Activated naive CD4-positive, alpha-beta T cell treated with anti-CD3 and anti-CD28 coated beads, Interleukin-2, amount 10 ng/mL, durations not matched to agents 7 days and 5 days (primary cell): ENCODE measurements around the gene AGAP1.

Experiments
- CTCF ChIA-PET: fragments of 350-600 bp; sonication (Branson Sonifier 250); formaldehyde crosslinking; loops from one replicate; lab custom pipeline; 2021; ENCODE audit warnings: antibody characterized with exemption; lab: Charles Lee
- DNase-seq: peaks from one replicate; pipeline ENCODE4 v3.0.0-alpha.2; 2020
- H3K27ac Mint-ChIP-seq: one replicate; pipeline ENCODE4 v1.8.0; 2021; ENCODE audit warnings: mild to moderate bottlenecking, moderate library complexity, mixed read lengths
- H3K27me3 Mint-ChIP-seq: one replicate; pipeline ENCODE4 v1.8.0; 2021; ENCODE audit warnings: mild to moderate bottlenecking, mixed read lengths
- H3K36me3 Mint-ChIP-seq: one replicate; pipeline ENCODE4 v1.8.0; 2021; ENCODE audit warnings: mixed read lengths
- H3K4me1 Mint-ChIP-seq: one replicate; pipeline ENCODE4 v1.8.0; 2021; ENCODE audit warnings: mixed read lengths
- H3K4me3 Mint-ChIP-seq: one replicate; pipeline ENCODE4 v1.8.0; 2021; ENCODE audit warnings: mild to moderate bottlenecking, moderate library complexity, mixed read lengths
- H3K9me3 Mint-ChIP-seq: one replicate; pipeline ENCODE4 v1.8.0; 2021; ENCODE audit warnings: mixed read lengths

AGAP1 gene

GRCh38 chr2:236033462-236033861, 539.6 kb downstream of the AGAP1 start:
- H3K4me1 Mint-ChIP-seq: no peaks in the 10 kb centered on the region
- no peak for DNase-seq
- no peaks in the 10 kb centered on the region for H3K27me3 Mint-ChIP-seq
- H3K9me3 Mint-ChIP-seq: peaks cover 2% of the 10 kb centered on the region
- no peak overlapping the region for H3K27ac Mint-ChIP-seq
- H3K4me3 Mint-ChIP-seq: no peak overlapping the region
- CTCF ChIA-PET: no interaction called here
- no peaks in the 10 kb centered on the region for H3K36me3 Mint-ChIP-seq

GRCh38 chr2:236034974-236035373, 541.1 kb downstream of the AGAP1 start:
- Mint-ChIP-seq H3K4me1 (no peaks in the 10 kb centered on the region), H3K36me3 (no peaks in the 10 kb centered on the region), H3K4me3 (no peak overlapping the region), H3K9me3 (peaks cover 2% of the 10 kb centered on the region), H3K27ac (no peak overlapping the region), H3K27me3 (no peaks in the 10 kb centered on the region)
- CTCF ChIA-PET: no interaction called here
- no peak for DNase-seq

GRCh38 chr2:236036045-236036444, 542.2 kb downstream of the AGAP1 start:
- no peak overlapping the region for H3K27ac Mint-ChIP-seq
- DNase-seq: no peak
- no peak overlapping the region for H3K4me3 Mint-ChIP-seq
- H3K36me3 Mint-ChIP-seq: no peaks in the 10 kb centered on the region
- no peaks in the 10 kb centered on the region for H3K4me1 Mint-ChIP-seq
- H3K9me3 Mint-ChIP-seq: peaks cover under 1% of the 10 kb centered on the region
- H3K27me3 Mint-ChIP-seq: no peaks in the 10 kb centered on the region
- CTCF ChIA-PET: no interaction called here

DNA sequence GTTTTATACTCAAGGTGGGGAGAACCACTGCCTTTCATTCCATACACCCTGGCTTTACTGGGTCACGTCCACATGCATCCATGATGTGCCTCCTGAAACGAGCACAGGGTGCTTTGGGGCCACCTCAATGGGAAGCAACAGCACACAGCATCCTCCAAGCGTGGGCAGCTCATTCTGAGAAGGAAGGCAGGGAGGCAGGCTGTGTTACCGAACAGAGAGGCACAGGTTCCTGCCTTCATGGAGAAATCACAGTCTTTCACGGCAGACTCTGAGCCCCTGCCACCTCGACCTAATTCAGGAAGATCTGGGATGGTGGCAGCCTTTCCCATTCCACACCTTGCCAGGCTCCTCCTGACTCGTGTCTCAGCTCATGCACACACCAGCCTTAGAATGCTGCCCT, 544.3 kb downstream of the AGAP1 start:
- H3K4me3 Mint-ChIP-seq: no peak overlapping the region
- H3K4me1 Mint-ChIP-seq: no peaks in the 10 kb centered on the region
- DNase-seq: no peak
- peaks cover 4% of the 10 kb centered on the region for H3K27me3 Mint-ChIP-seq
- H3K9me3 Mint-ChIP-seq: no peaks in the 10 kb centered on the region
- H3K36me3 Mint-ChIP-seq: no peaks in the 10 kb centered on the region
- CTCF ChIA-PET: no interaction called here
- no peak overlapping the region for H3K27ac Mint-ChIP-seq

- Mint-ChIP-seq H3K27me3 (peaks cover 4% of the 10 kb centered on the region), H3K27ac (no peak overlapping the region), H3K4me1 (no peaks in the 10 kb centered on the region), H3K9me3 (no peaks in the 10 kb centered on the region), H3K36me3 (no peaks in the 10 kb centered on the region), H3K4me3 (no peak overlapping the region)
- DNase-seq: no peak
- CTCF ChIA-PET: no interaction called here
These were observed 546.9 kb downstream of the AGAP1 start for GRCh38 chr2:236040600-236041328.

GRCh38 chr2:236041616-236042015, 547.8 kb downstream of the AGAP1 start:
- DNase-seq: no peak
- no peaks in the 10 kb centered on the region for H3K9me3 Mint-ChIP-seq
- no peaks in the 10 kb centered on the region for H3K4me1 Mint-ChIP-seq
- peaks cover 4% of the 10 kb centered on the region for H3K27me3 Mint-ChIP-seq
- no peaks in the 10 kb centered on the region for H3K36me3 Mint-ChIP-seq
- no peak overlapping the region for H3K27ac Mint-ChIP-seq
- H3K4me3 Mint-ChIP-seq: no peak overlapping the region
- CTCF ChIA-PET: no interaction called here

DNA sequence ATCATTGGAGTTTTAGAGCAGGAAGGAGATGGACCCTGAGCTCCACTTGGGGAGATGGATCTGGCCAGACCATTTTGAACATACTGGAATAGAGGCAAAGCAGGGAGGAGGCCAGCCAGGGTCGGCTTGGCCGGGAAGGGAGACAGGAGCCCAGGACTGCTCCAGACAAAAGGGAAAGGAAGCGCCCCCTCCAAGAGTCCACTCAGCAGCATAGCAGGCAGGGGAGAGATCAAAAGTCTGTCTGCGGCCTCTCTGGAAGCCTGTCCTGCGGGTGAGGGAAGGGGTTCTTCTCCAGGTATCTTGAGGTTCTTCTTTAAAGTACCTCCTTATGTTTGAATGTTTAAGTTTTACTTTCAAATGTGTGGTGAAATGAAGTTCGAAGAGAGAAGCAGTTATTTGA, 548.2 kb downstream of the AGAP1 start:
- no peak overlapping the region for H3K27ac Mint-ChIP-seq

GRCh38 chr2:236044191-236044590, 550.3 kb downstream of the AGAP1 start:
- DNase-seq: no peak
- Mint-ChIP-seq H3K27ac (no peak overlapping the region), H3K27me3 (peaks cover 4% of the 10 kb centered on the region), H3K4me1 (no peaks in the 10 kb centered on the region), H3K4me3 (no peak overlapping the region), H3K9me3 (no peaks in the 10 kb centered on the region), H3K36me3 (no peaks in the 10 kb centered on the region)
- CTCF ChIA-PET: no interaction called here

More for the DNA sequence above, 548.2 kb downstream of the AGAP1 start:
- Mint-ChIP-seq H3K4me3 (no peak overlapping the region), H3K27me3 (peaks cover 4% of the 10 kb centered on the region), H3K4me1 (no peaks in the 10 kb centered on the region), H3K9me3 (no peaks in the 10 kb centered on the region), H3K36me3 (no peaks in the 10 kb centered on the region)
- DNase-seq: no peak
- CTCF ChIA-PET: no interaction called here

GRCh38 chr2:236045251-236046235, 551.7 kb downstream of the AGAP1 start:
- Mint-ChIP-seq H3K4me3 (no peak overlapping the region), H3K36me3 (no peaks in the 10 kb centered on the region), H3K9me3 (no peaks in the 10 kb centered on the region), H3K27me3 (peaks cover 8% of the 10 kb centered on the region), H3K27ac (no peak overlapping the region), H3K4me1 (peaks cover 6% of the 10 kb centered on the region)
- no peak for DNase-seq
- CTCF ChIA-PET: no interaction called here

DNA sequence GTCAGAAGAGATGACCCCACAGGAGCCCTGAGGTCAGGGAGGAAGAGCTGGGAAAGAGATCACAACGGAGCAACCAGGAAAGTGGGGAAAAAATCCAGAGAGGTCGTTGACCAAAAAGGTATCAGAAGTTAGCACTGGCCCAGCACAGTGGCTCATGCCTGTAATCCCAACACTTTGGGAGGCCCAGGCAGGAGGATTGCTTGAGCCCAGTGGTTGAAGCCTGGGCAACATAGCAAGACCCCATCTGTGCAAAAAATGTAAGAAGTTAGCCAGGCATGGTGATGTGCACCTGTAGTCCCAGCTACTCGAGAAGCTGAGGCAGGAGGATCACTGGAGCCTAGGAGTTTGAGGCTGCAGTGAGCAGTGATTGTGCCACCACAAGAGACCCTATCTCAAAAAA, 552.9 kb downstream of the AGAP1 start:
- no peak for DNase-seq
- peaks cover 12% of the 10 kb centered on the region for H3K27me3 Mint-ChIP-seq
- no peaks in the 10 kb centered on the region for H3K36me3 Mint-ChIP-seq
- H3K9me3 Mint-ChIP-seq: no peaks in the 10 kb centered on the region
- no peak overlapping the region for H3K4me3 Mint-ChIP-seq
- CTCF ChIA-PET: no interaction called here
- no peak overlapping the region for H3K27ac Mint-ChIP-seq
- H3K4me1 Mint-ChIP-seq: peaks cover 6% of the 10 kb centered on the region

DNA sequence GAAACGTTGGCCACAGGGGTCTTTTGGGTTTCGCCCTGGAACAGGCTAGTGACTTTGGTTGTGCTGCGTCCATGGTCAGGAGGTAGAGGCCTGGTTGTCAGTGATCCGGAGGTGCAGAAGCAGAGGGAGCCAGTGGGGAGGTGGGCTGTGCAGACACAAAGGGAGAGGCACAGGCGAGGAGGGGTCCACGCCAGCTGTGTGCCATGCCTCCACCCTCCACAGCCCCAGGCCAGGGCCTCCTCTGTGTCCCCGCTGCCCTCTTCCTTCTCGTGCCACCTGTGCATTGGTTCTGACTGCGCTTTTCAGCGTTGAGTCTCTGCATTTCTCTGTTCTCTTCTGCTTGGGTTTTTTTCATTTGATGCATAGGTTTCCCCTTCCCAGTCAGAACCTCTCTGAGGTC, 553.3 kb downstream of the AGAP1 start:
- H3K36me3 Mint-ChIP-seq: no peaks in the 10 kb centered on the region
- H3K27me3 Mint-ChIP-seq: peaks cover 8% of the 10 kb centered on the region
- CTCF ChIA-PET: no interaction called here
- H3K9me3 Mint-ChIP-seq: no peaks in the 10 kb centered on the region
- H3K4me3 Mint-ChIP-seq: no peak overlapping the region
- no peak overlapping the region for H3K27ac Mint-ChIP-seq
- H3K4me1 Mint-ChIP-seq: peaks cover 6% of the 10 kb centered on the region
- DNase-seq: no peak

GRCh38 chr2:236047886-236048540, 554.2 kb downstream of the AGAP1 start:
- peaks cover 11% of the 10 kb centered on the region for H3K27me3 Mint-ChIP-seq

DNA sequence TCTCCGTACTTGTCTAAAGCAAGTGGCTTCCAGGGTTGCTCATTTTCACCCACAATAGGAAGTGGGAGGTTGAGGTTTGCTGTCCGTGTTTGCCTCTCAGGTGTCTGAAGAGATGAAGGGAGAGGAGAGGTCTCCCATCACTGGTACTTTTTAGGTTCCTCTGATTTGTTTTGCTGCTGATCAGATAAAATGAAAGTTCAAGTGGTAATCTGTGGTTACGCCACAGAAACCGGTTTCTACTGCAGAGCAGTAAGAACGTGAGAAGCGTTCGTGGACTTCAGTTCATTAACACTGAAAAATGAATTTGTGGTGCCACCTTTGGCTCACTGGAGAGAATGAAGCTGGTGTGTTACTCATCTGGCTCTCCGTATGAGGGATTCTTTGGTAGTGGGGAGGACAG, 556.1 kb downstream of the AGAP1 start:
- Mint-ChIP-seq H3K9me3 (no peaks in the 10 kb centered on the region), H3K4me1 (peaks cover 6% of the 10 kb centered on the region), H3K4me3 (no peak overlapping the region), H3K27me3 (peaks cover 27% of the 10 kb centered on the region), H3K36me3 (no peaks in the 10 kb centered on the region), H3K27ac (no peak overlapping the region)
- CTCF ChIA-PET: interaction anchor here (1.0 kb wide), 1 partner anchor 271 kb away, joined by 4 read pairs; no protein-coding TSS in a partner anchor
- DNase-seq: no peak

More at GRCh38 chr2:236047886-236048540, 554.2 kb downstream of the AGAP1 start:
- Mint-ChIP-seq H3K27ac (no peak overlapping the region), H3K9me3 (no peaks in the 10 kb centered on the region), H3K4me3 (no peak overlapping the region), H3K4me1 (peaks cover 6% of the 10 kb centered on the region), H3K36me3 (no peaks in the 10 kb centered on the region)
- no peak for DNase-seq
- CTCF ChIA-PET: no interaction called here

GRCh38 chr2:236051351-236051750, 557.5 kb downstream of the AGAP1 start:
- peaks cover 31% of the 10 kb centered on the region for H3K27me3 Mint-ChIP-seq
- H3K9me3 Mint-ChIP-seq: no peaks in the 10 kb centered on the region
- peaks cover 6% of the 10 kb centered on the region for H3K4me1 Mint-ChIP-seq
- CTCF ChIA-PET: no interaction called here
- no peaks in the 10 kb centered on the region for H3K36me3 Mint-ChIP-seq
- no peak overlapping the region for H3K27ac Mint-ChIP-seq
- no peak for DNase-seq
- no peak overlapping the region for H3K4me3 Mint-ChIP-seq
